ENCODE measurements around the gene MPP2.

MPP2 gene

DNA sequence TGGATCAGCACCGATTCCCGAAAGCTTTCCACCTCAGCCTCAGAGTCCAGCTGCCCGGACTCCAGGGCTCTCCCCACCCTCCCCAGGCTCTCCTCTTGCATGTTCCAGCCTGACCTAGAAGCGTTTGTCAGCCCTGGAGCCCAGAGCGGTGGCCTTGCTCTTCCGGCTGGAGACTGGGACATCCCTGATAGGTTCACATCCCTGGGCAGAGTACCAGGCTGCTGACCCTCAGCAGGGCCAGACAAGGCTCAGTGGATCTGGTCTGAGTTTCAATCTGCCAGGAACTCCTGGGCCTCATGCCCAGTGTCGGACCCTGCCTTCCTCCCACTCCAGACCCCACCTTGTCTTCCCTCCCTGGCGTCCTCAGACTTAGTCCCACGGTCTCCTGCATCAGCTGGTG is 45.4 kb downstream of the MPP2 start:
- no peak for TF ChIP-seq ZNF274 (IDR thresholded peaks at IDR 0.05; ENCODE audit: low read depth, low read length)
- no peak overlapping the region for H3K4me3 ChIP-seq (ENCODE audit: low read length)

DNA sequence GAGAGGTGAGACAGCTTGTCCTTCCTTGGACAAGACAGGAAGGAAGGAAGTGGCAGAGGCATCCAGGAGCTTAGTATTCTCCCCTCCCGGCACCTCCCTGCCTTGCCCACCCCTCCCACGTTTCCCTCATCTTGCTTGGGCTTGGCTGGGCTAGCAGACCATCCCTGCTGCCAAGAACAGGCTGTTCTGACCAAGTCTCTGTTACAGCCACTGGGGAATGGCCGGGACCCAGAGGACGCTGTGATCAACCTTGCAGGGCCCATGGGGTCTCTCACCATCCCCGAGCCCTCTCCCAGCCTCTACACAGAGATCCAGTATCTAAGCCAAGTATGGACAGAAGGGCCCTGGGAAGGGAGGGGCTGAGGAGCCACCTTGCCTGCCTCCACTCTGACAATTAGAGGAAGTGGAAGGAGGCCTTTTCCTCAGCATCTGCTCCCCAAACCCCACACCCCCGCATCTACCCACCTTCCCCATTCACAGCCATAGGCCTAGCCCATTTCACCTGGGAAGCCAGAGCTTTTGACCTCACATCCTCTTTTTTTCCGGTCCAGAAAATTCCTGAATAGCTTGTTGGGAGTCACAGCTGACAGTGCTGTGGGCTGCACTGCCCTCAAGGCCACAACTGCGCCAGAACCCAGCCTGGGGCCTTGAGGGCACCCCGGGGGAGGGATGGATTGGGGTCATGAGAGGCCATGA is 46.3 kb downstream of the MPP2 start:
- no peak for TF ChIP-seq ZNF274 (IDR thresholded peaks at IDR 0.05; ENCODE audit: low read depth, low read length)
- H3K4me3 ChIP-seq (ENCODE audit: low read length), result no peak overlapping the region

- H3K4me3 ChIP-seq (ENCODE audit: low read length), result no peak overlapping the region
- TF ChIP-seq ZNF274 (IDR thresholded peaks at IDR 0.05; ENCODE audit: low read depth, low read length), result no peak
These were observed 47.1 kb downstream of the MPP2 start for GRCh38 chr17:43860077-43860725.

- no peak for TF ChIP-seq ZNF274 (IDR thresholded peaks at IDR 0.05; ENCODE audit: low read depth, low read length)
- H3K4me3 ChIP-seq (ENCODE audit: low read length), result no peak overlapping the region
These were observed 49.3 kb downstream of the MPP2 start for GRCh38 chr17:43857957-43858600.

GRCh38 chr17:43857141-43857540 is 50.2 kb downstream of the MPP2 start:
- H3K4me3 ChIP-seq (ENCODE audit: low read length), result no peak overlapping the region
- no peak for TF ChIP-seq ZNF274 (IDR thresholded peaks at IDR 0.05; ENCODE audit: low read depth, low read length)

DNA sequence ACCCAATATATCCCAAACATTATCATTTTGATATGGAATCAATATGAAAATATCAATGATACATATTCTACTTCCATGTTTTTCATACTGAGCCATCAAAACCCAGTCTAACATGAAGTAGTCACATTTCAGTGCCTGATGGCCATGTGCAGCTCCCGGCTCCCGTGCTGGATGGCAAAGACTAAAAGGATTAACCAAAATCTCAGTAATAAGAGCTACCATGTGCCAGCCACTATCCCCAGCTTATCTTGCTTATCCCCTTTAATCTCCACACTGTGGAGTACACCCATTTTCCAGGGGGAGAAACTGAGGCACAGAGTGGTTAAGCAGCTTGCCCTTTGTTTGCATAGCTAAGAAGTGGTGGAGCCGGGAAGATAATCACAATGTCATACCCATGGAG is 51.2 kb downstream of the MPP2 start:
- TF ChIP-seq ZNF274 (IDR thresholded peaks at IDR 0.05; ENCODE audit: low read depth, low read length), result no peak
- no peak overlapping the region for H3K4me3 ChIP-seq (ENCODE audit: low read length)

DNA sequence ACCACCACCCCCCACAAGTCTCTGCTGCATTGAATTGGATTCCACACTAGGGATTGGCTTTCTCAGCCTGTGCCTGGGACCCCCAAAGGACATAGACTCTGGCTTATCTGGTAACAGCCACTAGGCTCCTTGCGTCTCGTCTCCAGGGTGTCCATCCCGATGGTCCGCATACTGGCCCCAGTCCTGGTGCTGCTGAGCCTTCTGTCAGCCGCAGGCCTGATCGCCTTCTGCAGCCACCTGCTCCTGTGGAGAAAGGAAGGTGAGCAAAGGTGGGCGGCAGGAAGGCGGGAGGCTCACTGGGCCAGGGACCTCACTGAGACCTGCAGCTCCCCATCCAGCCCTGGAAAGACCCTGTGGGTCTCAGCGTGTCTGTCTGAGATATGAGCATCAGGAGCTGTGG is 52.3 kb downstream of the MPP2 start:
- H3K4me3 ChIP-seq (ENCODE audit: low read length), result no peak overlapping the region
- TF ChIP-seq ZNF274 (IDR thresholded peaks at IDR 0.05; ENCODE audit: low read depth, low read length), result no peak

DNA sequence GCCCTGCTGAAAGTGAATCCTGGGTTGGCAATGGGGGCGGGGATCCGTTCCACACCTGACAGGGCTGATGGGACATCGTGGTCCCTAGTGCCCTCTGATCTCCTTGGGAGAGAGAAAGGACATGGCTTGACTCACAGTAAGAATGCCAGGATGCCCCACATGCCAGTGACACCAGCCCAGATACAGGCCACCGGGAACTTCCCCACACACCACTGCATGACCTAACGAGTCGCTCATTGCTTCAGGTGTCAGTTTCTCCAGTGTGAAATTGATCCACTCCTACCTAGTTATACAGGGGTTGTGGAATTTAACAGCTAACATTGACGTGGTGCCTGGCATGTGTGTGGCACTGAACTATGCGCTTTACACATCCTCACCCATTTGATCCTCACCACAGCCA is 52.8 kb downstream of the MPP2 start:
- no peak overlapping the region for H3K4me3 ChIP-seq (ENCODE audit: low read length)
- no peak for TF ChIP-seq ZNF274 (IDR thresholded peaks at IDR 0.05; ENCODE audit: low read depth, low read length)

DNA sequence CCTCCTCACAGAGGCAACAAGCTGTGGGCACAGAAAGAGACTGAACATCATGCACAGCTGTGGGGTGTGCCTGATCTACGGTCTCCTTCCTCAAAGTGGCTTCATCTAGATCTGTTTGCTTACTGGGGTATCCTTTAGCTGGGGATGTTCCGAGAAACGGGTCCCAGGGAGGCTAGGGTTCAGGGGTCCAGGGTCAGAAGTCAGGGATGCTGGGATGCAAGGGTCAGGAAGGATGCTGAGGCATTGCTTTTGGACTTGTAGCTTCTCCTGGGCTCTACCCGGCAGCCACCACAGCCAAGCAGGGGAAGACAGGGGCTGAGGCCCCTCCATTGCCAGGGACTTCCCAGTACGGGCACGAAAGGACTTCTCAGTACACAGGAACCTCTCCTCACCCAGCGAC is 53.8 kb downstream of the MPP2 start:
- TF ChIP-seq ZNF274 (IDR thresholded peaks at IDR 0.05; ENCODE audit: low read depth, low read length), result no peak
- no peak overlapping the region for H3K4me3 ChIP-seq (ENCODE audit: low read length)

DNA sequence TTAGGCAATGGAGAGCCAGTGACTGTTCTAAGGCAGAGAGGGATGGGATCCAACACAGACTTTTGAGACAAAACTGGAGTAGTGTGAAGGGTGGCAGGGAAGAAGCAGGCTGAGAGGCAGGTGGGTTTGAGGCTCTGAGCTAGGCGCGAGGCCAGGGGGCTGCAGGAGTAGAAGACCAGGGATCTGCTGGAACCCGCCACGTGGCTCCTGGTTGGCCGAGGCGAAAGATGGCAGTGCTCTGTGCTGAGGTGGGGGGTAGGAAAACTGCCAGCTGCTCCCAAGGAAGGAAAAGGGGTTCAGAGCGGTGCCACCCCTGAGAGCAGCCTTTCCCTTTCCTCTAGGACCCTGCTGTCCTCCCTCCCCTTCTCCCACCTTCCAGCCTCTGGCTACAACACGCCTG is 54.8 kb downstream of the MPP2 start:
- no peak for TF ChIP-seq ZNF274 (IDR thresholded peaks at IDR 0.05; ENCODE audit: low read depth, low read length)
- H3K4me3 ChIP-seq (ENCODE audit: low read length), result no peak overlapping the region

DNA sequence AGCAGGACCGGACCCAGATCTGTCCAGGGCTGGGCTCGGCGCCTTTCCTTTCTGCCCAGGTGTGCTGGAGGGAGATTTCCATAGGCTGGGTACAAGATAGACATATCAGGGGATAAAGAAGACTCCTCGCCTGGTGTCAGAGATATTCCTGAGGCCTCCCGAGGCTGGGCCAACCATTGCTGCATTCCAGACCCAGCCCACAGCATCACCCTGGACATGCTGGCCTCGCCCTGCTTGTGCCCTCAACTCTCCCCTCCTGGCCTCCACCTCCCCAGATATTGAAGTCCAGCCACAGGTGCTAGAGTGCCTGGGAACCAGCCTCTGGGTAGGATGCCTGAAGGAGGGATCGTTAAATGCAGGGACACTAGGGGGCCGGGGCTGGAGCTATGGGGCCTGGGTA is 58.2 kb downstream of the MPP2 start:
- TF ChIP-seq ZNF274 (IDR thresholded peaks at IDR 0.05; ENCODE audit: low read depth, low read length), result no peak
- no peak overlapping the region for H3K4me3 ChIP-seq (ENCODE audit: low read length)

- no peak overlapping the region for H3K4me3 ChIP-seq (ENCODE audit: low read length)
- no peak for TF ChIP-seq ZNF274 (IDR thresholded peaks at IDR 0.05; ENCODE audit: low read depth, low read length)
These were observed 58.7 kb downstream of the MPP2 start for GRCh38 chr17:43848601-43849000.

DNA sequence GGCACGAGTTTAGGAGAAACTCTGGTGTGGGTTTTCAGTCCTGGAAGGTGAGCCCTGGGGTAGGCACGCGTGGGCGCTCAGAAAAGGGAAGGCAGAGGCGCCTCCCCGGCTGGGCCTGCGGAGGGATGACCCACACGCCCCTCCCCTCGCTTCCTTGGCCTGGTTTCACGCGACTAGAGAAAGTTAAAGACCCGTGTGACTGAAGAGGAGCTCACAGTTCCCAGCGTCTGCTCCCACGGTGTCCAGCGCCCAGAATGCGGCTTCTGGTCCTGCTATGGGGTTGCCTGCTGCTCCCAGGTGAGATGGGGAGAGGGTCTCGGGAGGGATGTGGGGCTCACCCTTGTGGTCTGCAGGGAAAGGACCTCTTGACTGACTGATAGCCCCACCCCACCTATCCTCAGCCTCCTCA is 60.4 kb downstream of the MPP2 start, which contains the start of gene CD300LG:
CD300LG (plus strand) TSS at position 214 of the 409 bp plus-strand sequence; CDS start at position 255, 41 bp downstream.
- TF ChIP-seq ZNF274 (IDR thresholded peaks at IDR 0.05; ENCODE audit: low read depth, low read length), result no peak
- no peak within 1 kb of the TSS for H3K4me3 ChIP-seq (ENCODE audit: low read length)

GRCh38 chr17:43846221-43846712 is 61.1 kb downstream of the MPP2 start:
- no peak for TF ChIP-seq ZNF274 (IDR thresholded peaks at IDR 0.05; ENCODE audit: low read depth, low read length)
- no peak overlapping the region for H3K4me3 ChIP-seq (ENCODE audit: low read length)

GRCh38 chr17:43845766-43846165 is 61.6 kb downstream of the MPP2 start:
- no peak for TF ChIP-seq ZNF274 (IDR thresholded peaks at IDR 0.05; ENCODE audit: low read depth, low read length)
- H3K4me3 ChIP-seq (ENCODE audit: low read length), result no peak overlapping the region
